GM18951 (cell line): ENCODE measurements around the gene ZNF316.
"Not testable (repeated sequence)": the region's sequence is repeated elsewhere in the genome, so short reads cannot be mapped to it uniquely, and the experiment has no call there.

ENCODE experiments used
- POLR2A ChIP-seq: IDR thresholded peaks from 4 replicates; pipeline ENCODE4 v1.6.1; 2011; ENCODE audit warnings: mild to moderate bottlenecking; ENCODE audit not compliant: insufficient read length, insufficient read depth; ENCODE audit errors: extremely low read depth
- in situ Hi-C: fragments of 300-500 bp; cut with MboI; formaldehyde crosslinking; loops from one replicate; pipeline ENCODE4 v1.12.0; 2022; ENCODE audit warnings: low sequenced_read_pairs, mixed read lengths, inconsistent platforms; ENCODE audit not compliant: unreplicated experiment

The ZNF316 gene

DNA sequence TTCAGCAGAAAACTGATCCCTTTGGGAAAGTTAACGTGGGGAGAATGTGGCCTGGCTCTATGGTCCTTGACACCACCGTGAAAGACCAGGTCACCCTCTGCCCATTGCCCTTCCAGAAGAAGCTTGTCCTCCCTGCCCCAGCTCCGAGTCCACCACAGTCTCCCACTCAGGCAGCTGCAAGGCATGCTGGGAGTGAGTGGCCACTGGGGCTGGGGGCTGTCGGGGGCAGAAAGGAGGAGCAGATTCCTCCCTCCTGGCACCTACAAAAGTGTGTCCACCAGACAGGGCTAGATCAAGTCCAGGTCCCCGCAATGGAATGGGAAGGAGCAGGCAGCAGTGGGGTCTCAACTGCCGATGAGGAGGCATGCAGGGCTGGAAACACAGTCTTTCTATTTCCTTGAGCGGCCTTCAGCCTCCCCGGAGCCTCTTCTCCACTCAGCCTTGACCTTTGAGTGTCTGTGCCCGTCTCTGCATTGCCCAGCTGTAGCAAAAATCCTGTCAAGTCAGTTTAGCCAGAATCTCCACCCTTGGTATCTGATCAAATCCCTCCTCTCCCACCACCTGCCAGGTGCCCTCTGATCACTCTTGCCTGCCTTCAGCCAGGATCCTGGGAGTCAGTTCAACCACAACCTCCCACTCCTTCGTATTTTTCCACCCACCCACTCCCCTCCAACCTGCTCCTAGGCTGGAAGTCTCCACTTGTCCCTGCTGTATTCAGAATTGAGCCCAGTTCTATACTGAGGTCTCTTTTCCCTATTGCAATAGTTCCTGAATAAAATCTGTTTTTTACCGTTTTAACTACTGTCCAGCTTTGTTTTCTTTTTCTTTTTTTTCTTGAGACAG is 6.9 kb upstream of the ZNF316 start:
- in situ Hi-C loops: no loop called here
- TF ChIP-seq POLR2A: no peak

DNA sequence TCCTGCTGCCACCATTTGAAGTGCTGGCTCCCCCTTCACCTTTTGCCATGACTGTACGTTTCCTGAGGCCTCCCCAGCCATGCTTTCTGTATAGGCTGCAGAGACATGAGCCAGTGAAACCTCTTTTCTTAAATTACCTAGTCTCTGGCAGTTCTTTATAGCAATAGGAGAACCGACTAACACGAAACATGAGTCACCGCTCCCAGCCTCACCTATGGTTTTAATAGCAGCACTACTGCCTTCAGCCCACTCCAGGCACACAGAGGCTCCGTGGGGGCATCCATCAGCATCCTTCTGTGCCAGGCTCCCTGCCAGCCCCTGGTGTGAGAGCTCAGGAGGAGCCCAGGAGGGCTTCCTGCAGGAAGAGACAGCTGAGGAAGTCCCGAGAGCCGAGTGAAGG is 5.5 kb upstream of the ZNF316 start:
- in situ Hi-C loops: no loop called here
- no peak for TF ChIP-seq POLR2A

DNA sequence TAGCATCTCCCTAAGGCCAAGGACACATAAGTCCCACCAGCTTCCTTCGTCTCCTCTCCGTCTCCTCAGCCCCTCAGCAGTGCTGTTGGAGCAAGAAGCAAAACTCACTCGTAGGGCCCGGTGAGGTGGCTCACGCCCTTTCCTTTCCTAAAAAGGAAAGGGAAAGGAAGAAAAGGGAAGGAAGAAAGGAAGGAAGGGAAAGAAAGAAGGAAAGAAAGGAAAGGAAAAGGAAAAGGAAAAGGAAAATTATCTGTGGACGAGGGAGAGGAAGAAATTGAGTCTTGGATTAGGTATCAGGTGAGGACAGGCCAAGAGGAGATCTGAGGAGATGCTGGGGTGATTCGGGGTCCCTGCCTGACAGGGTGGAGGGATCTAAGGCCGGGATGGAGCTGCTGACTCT is 3.1 kb upstream of the ZNF316 start:
- in situ Hi-C loops: no loop called here
- TF ChIP-seq POLR2A: no peak

DNA sequence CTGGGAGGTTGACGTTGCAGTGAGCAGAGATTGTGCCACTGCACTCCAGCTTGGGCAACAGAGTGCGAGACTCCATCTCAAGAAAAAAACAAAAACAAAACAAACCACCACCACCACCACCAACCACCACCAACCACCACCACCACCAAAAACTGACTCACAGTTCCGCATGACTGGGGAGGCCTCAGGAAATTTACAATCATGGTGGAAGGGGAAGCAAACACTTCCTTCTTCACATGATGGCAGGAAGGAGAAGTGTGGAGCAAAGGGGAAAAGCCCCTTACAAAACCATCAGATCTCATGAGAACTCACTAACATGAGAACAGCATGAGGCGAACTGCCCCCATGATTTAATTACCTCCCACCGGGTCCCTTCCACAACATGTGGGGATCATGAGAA is 2.1 kb upstream of the ZNF316 start:
- in situ Hi-C loops: not testable (repeated sequence)

DNA sequence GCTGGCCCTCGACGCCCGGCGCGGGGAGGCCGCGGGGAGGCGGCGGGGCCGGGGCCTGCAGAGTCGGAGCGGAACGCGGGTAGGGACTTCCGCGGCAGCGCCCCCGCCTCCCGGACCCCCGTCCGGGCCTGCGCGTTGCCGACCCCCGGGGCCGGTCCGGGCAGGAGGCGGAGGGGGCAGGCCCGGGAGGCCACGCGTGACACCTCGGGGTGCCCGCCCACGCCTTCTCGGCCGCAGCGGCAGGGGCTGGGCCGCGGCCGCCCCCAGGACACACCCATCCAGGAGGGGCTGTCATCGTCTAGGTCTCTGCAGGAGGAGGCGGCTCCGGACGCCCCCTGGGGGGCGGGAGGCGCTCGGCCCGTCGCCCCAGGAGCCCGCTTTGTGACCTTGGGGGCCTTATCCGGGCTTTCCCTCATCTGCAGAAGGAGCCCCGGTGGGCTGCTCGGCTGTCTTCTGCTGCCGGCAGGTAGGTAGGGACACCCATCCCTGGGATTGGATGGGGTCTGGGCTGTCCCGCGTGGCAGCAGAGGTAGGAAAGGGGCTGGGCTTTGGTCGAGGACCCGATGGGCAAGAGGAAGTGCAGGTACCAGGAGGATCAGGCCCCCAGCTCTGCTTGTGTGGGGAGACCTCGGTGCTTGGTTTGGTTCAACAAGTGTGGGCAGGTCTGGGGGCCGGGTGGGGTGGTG is 569 bp downstream of the ZNF316 start:
- no peak for TF ChIP-seq POLR2A
- in situ Hi-C loops: no loop called here

DNA sequence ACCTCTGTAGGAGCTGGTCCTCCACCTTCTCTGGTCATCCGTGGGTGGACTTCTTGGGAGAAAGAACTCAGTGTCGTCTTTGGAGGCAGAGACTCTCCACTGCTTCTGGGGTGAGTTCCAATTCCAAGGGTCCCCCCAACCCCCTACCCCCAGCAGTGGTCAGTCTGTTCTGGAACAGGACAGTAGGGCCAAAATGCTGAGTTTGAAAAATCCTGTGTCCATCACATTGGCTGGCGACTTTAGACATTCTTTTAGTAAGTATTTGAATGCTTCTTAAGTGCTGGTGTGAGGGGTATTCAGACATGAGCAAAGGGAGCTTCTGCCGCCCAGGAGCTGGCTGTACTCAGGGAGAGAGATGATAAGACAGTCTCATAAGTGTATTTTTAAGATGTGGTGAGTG is 1.9 kb downstream of the ZNF316 start:
- in situ Hi-C loops: no loop called here
- TF ChIP-seq POLR2A: no peak

DNA sequence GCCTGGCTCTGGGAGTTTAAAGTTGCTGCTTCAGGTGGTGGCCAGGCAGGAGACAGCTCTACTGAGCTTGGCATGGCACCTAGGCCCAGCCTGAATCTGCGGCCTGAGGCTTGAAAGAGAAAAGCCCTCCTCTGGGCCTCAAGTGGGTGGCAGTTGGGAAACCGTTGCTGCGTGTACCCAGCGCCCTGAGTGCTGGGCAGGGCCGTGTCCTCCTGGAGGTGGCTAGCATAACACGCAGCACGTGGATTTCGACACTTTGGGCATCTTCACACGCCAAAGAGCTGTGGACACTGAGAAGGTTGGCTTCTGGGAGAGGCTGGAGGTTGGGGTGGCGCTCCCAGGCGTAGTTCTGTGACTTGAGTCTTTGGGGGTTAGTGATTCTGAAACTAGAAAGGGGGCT is 2.5 kb downstream of the ZNF316 start:
- in situ Hi-C loops: no loop called here
- TF ChIP-seq POLR2A: no peak

DNA sequence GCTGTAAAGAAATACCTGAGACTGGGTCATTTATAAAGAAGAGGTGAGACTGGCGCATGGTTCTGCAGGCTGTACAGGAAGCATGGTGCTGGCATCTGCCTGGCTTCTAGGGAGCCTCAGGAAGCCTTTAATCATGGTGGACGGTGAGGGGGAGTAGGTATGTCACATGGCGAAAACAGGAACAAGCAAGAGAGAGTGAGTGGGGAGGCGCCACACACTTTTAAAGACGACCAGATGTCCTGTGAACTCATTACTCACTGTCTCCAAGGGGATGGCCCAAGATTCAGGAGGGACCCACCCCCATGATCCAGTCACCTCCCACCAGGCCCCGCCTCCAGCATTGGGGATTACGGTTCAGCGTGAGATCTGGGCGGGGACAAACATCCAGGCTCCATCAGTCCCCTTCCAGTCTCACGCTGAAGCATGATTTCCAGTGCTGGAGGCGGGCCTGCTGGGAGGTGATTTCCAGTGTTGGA is 3.2 kb downstream of the ZNF316 start:
- TF ChIP-seq POLR2A: no peak
- in situ Hi-C loops: no loop called here

DNA sequence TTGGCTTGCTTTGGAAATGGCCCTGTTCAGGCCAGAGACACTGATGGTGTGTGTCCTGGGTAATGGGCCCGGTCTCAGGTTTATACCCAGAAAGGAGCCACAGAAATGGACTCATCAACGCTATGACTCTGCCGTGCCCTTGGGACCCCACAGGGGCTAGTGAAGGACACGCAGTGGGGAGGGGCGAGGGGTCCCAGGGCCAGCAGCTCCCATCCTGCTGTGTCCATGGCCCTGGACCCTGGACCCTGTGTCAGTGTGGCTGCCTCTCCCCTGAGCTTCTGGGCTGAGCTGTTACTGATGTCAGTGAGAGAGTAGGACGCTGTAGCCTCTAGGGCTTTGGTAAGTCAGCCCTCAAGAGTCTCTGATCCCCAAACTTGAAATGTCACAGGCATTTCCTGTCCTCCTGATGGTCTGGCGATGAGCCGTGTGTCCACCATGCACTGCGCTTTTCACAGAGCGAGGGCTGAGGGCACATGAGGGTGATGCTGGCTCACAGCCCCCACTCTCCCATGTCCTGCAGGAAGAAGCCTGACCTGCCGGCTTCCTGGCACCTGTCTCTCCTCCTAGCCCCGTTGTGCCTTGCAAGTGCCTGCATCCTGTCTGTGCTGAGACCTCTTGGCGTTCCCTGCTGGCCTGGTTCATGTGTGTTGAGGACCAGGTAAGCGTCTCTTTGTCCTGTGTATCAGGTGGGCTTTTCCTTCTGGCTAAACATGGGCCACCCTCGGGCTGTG is 4.4 kb downstream of the ZNF316 start:
- in situ Hi-C loops: no loop called here
- TF ChIP-seq POLR2A: no peak

DNA sequence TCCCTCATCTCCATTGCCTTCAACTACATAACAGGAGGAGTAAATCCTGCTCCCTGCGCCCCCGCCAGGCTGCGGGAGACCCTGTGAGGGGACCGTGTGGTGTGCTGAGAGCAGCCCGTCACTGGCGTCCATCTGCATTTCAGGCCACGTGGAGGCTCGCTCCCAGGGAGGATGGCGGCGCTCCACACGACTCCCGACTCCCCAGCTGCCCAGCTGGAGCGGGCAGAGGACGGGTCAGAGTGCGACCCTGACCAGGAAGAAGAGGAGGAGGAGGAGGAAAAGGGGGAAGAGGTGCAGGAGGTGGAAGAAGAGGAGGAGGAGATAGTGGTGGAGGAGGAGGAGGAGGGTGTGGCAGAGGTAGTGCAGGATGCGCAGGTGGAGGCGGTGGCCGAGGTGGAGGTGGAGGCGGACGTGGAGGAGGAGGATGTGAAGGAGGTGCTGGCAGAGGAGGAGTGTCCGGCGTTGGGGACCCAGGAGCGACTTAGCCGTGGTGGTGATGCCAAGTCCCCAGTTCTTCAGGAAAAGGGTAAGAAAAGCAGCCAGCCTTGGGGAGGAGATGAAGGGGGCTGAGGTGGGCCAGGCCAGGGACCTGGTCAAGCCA is 5.2 kb downstream of the ZNF316 start:
- in situ Hi-C loops: no loop called here
- TF ChIP-seq POLR2A: no peak

DNA sequence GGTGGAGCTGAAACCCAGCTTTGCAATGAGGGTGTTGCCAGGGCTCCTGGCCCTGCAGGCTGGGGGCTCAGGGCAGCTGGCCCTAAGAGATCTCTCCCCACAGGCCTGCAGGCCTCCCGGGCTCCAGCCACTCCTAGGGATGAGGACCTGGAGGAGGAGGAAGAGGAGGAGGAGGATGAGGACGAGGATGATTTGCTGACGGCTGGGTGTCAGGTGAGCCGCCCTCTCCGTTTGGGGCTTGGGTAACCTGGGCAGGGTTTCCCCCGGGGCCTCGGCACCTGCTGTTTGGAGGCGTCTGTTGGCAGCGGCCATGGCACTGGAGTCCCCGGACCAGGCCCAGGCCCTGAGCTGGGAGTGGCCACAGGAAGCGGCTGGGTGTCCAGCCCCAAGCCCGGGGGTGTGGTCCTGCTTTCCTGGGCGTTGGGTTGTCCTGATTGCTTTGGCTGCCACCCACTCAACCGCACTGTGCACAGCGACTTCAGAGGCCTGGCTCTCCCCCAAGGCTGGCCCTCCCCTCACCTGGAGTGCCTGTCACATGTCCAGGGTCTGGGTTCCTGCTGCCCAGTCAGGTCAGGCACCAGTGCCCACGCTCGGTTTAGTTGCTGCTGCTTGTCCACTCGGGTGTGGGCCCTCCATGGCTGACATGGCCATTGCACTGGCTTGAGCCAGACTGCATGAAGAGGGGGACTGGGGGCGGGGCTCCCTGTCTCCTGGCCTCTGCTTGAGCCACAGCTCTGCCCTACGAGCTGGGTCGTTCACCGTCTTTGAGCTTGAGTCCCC is 5.9 kb downstream of the ZNF316 start:
- TF ChIP-seq POLR2A: no peak
- in situ Hi-C loops: no loop called here

DNA sequence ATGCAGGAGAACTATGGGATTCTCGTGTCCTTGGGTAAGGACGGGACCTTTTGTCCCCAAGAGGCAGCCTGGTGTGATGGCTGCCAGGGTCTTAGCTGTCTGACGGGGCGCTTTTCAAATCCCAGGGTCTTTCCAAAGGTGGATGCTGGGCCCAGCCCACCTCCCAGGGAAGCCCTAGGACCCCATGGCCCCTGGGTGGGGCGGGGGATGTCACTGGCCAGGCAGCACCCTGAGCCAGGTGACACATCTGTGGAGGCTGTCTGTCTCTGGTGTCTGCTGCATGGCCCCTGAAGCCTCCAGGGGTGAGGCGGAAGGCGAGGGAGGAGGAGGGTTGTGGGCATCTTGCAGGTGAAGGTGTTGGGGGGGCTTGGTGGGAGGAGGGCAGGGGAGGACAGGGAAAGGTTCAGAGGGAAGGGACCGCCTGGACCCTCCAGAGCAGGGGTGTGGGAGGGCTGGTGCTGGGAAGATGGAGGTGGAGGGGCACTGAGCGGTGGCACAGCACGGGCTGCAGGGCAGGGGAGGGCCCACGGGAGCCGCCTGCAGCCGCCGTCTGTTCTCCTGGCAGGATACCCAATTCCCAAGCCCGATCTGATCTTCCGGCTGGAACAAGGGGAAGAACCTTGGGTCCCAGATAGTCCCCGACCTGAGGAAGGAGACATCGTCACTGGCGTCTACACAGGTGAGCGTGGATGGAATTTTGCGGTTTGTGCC is 7.0 kb downstream of the ZNF316 start:
- in situ Hi-C loops: no loop called here
- no peak for TF ChIP-seq POLR2A

DNA sequence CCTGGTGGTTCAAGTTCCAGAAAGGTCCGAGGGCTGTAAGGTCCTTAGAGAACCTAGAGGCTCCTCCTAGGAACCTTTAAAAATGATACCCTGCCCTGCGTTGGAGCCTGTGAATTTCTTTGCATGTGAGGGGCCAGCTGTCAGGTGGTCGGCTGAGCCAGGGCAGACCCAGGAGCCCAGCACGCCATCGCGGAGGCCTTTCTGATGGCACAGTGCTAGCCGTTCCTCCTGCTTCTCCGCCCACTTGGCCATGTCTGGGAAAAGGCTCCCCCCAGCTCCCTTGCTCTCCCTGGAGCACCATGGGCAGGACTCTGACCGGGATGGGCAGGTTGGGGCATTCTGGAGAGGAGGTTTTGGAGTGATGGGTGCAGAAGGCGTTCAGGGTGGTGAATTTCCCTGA is 7.6 kb downstream of the ZNF316 start:
- in situ Hi-C loops: no loop called here
- TF ChIP-seq POLR2A: no peak
